Thyroid gland (tissue), 4 donors: Measurements from ENCODE around the gene PELI1.

Experiments used
- POLR2A ChIP-seq, 2 donors: fragments of 450-650 bp; IDR thresholded peaks; one replicate each; pipeline ENCODE4 v1.6.1; 2017; ENCODE audit warnings: antibody characterized with exemption in 2 of 2, mild to moderate bottlenecking in 2 of 2, moderate library complexity in 1 of 2
- TF ChIP-seq, protein P1 (sequence below), 6 experiments: fragments of 200-600 bp in 3 of 6; fragments of 450-650 bp in 3 of 6; sonication (generic) in 3 of 6; IDR thresholded peaks; one replicate each; pipeline ENCODE4 v1.5.1; 2016 to 2019; ENCODE audit warnings: antibody characterized with exemption in 6 of 6, mild to moderate bottlenecking in 2 of 6, inconsistent platforms in 1 of 6, moderate library complexity in 1 of 6

DNA sequence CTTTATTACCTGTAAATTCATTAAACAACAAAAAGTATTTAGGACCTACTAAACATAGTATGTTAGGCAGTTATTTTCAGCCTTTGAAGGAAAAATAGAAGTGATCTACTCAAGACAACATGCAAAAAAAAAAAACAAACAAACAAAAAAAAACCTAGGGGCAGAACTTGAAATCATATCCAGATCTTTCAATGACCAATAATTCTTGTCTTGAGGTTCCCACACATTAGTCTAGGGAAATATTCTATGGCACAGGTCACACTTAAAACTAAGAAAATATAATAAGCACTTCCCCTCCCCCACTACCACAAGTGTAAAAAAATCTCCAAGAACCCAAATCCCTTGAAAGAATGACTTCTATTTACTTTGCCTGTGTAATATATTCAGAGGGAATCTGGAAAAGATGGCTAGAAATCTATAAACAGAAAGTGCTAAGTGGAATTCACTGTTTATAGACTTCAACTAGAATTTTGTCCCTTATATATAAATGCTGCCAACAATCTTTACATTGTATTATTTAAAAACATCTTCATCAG lies 3.5 kb downstream of the PELI1 start:
- TF ChIP-seq POLR2A (IDR thresholded peaks at IDR 0.05) = no peak
- TF ChIP-seq, protein P1, sequence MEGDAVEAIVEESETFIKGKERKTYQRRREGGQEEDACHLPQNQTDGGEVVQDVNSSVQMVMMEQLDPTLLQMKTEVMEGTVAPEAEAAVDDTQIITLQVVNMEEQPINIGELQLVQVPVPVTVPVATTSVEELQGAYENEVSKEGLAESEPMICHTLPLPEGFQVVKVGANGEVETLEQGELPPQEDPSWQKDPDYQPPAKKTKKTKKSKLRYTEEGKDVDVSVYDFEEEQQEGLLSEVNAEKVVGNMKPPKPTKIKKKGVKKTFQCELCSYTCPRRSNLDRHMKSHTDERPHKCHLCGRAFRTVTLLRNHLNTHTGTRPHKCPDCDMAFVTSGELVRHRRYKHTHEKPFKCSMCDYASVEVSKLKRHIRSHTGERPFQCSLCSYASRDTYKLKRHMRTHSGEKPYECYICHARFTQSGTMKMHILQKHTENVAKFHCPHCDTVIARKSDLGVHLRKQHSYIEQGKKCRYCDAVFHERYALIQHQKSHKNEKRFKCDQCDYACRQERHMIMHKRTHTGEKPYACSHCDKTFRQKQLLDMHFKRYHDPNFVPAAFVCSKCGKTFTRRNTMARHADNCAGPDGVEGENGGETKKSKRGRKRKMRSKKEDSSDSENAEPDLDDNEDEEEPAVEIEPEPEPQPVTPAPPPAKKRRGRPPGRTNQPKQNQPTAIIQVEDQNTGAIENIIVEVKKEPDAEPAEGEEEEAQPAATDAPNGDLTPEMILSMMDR (IDR thresholded peaks at IDR 0.05) = no peak
